Astrocyte of the spinal cord (primary cell): ENCODE data around the gene HMGXB3.

Experiments used
- DNase-seq: peaks from one replicate; pipeline ENCODE4 v3.0.0; 2011; ENCODE audit warnings: low read depth, low spot score
- H3K4me3 ChIP-seq: 2 replicates; pipeline ENCODE4 v1.5.1; 2011; ENCODE audit warnings: low read depth, mild to moderate bottlenecking, low read length, moderate library complexity
- CTCF ChIP-seq: IDR thresholded peaks from 2 replicates; pipeline ENCODE4 v1.5.1; 2012; ENCODE audit warnings: low read depth, mild to moderate bottlenecking, low read length, inconsistent platforms
- in situ Hi-C: cut with HindIII; loops from 2 replicates; pipeline ENCODE4 v1.10.0; 2017; ENCODE audit warnings: low sequenced_read_pairs

The HMGXB3 gene

GRCh38 chr5:149998281-149998680 is 2.3 kb upstream of the HMGXB3 start:
- in situ Hi-C loops, result no loop called here
- H3K4me3 ChIP-seq, result no peak overlapping the region
- no peak for DNase-seq
- no peak for TF ChIP-seq CTCF

DNA sequence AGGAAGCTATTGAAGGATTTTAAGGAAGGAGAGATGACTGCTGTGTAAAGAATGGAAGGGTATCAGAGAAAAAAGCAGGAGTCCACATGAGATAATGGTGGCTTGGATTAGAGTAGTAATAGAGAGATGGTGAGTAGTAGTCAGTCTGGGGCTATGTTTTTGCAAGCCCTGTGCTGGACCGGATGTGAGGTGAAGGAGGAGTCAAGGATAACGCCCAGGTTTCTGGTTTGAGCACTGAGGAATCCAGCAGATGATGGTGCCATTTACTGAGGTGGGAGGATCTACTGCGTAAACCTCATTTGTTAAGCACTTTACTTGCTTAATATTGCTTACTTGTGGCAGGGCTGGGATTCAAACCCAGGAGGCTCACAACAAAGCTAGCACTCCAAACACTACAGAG is 1.2 kb upstream of the HMGXB3 start:
- H3K4me3 ChIP-seq, result peak overlapping the region; percentile 93
- in situ Hi-C loops, result no loop called here

DNA sequence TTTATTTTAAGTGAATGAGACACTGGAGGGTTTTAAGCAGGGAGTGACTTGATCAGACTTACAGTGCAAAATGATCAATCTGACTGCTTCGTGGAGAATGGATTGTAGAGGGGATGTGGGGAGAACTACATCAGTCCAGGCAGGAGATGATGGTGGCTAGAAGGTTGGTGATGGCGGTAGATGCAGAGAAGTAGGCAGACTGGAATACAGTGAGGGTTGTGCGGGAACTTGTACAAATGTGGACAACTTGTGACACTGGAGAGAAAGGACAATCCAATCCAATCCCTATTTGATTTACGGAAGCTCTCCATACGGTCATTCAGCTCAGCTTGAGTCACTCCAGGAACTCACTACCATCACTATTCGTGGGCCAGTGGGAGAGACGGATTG is 678 bp upstream of the HMGXB3 start:
- TF ChIP-seq CTCF, result no peak
- no peak for DNase-seq
- in situ Hi-C loops, result no loop called here

More for the DNA sequence above, 1.2 kb upstream of the HMGXB3 start:
- DNase-seq, result no peak
- no peak for TF ChIP-seq CTCF

DNA sequence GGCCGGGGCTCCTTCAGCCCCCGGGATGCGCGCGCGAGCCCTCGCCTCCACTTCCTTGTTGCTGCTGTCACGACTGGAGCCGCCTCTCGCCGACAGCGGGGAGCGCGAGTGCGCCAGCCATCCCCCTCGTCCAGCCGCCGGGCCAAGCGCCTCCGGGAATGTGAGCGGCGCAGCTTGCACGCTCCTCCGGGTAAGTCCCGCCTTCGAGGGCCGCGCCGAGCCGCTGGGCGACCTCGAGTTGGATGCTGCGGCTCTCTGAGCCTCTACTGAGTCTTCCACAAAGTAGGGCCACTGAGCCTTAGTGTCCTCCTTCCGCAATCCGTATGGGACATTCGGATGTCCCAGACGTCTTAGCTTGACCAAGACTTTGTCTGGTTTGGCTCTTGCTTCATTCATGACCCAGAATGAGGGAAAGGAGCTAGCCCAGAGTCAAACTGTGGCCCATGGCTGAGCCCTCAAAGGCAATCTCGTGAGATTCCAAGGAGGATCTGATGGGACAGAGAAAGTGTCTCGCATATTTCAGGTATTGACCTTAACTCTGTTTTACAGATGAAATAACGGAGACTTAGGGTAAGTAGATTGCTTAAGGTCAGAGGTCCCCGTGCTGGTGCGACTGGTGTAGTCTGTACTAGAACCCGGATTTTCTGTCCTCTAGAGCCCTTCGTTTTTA is 586 bp downstream of the HMGXB3 start:
- no peak for TF ChIP-seq CTCF
- in situ Hi-C loops, result no loop called here
- DNase-seq, result peak; percentile 24
- peak overlapping the region; percentile 93 for H3K4me3 ChIP-seq

More for the DNA sequence above, 678 bp upstream of the HMGXB3 start:
- H3K4me3 ChIP-seq, result peak overlapping the region; percentile 93

GRCh38 chr5:150001660-150002486 is 1.3 kb downstream of the HMGXB3 start:
- in situ Hi-C loops, result no loop called here

DNA sequence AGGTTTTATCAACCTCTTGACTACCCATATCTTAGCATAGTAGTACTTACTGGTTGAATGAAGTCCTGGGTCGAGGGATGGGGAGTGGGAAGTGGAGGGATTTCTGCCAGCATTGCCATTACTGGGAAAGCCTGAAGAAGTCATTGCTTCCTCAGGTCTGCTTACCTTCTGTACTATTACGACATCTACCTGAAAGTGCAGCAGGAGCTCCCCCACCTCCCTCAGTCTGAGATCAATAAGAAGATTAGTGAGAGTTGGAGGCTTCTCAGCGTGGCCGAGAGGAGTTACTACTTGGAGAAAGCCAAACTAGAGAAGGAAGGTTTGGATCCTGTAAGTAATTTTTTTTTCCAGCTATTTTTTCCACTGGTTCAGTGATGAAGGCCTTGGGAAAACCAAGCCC is 5.8 kb downstream of the HMGXB3 start:
- no peak for DNase-seq

More at GRCh38 chr5:150001660-150002486, 1.3 kb downstream of the HMGXB3 start:
- peak overlapping the region; percentile 93 for H3K4me3 ChIP-seq
- TF ChIP-seq CTCF, result peak; percentile 72
- DNase-seq, result peak; percentile 66

More for the DNA sequence above, 5.8 kb downstream of the HMGXB3 start:
- TF ChIP-seq CTCF, result no peak
- in situ Hi-C loops, result no loop called here
- no peak overlapping the region for H3K4me3 ChIP-seq
